Measurements from ENCODE around the gene CIAO3.
"Not testable (repeated sequence)": the region's sequence is repeated elsewhere in the genome, so short reads cannot be mapped to it uniquely, and the experiment has no call there.

The CIAO3 gene

DNA sequence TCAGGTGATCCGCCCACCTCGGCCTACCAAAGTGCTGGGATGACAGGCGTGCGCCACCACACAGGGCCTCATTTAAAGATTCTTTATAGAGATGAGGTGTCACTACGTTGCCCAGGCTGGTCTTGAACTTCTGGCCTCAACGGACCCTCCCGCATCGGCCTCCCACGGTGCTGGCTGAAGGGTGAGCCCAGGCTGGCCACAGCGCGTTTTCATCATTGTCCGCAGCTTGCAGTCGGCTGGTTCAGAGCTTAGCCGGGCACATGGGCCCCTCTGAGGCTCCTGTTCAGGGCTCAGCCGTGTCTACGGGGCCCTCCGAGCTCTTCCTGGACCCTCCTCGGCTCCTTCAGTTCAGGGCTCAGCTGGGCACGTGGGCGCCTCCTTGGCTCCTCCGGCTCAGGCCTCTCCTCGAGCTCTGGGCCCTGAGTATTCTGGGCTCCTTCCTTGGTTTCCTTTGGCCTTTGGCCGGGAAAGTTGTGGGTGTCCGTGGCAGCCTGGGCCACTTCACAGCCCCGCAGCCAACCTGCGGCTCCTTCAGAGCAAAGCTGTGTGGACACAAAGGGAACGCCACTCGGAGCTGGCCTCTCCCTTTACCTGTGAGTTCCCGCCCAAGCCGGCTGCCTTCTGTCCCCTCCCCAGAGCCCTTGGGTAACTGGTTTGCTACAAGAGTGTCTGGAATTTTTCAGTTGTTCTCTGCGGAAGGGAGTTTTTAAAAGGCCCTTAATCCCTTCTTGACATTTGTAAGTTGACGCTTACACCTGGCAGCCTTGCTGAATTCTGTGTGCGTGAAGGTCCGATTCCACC is 18.5 kb upstream of the CIAO3 start:
- no peak for DNase-seq

DNA sequence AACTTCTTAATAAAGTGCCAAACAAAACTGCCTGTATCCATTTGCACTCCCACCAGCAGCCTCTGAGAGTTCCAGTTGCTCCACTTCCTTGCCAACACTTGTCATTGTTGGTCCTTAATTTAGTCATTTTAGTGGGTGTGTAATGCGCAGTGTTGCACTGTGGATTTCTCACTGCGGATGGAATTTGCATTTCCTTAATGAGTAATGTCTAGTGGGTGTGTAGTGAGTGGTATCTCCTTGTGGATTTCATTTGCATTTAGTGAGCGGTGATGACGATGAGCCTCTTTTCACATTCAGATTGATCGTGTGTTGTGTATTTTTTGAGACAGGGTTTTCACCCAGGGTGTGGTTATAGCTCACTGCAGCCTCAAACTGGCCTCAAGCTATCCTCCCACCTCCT is 15.6 kb upstream of the CIAO3 start:
- DNase-seq, result no peak

DNA sequence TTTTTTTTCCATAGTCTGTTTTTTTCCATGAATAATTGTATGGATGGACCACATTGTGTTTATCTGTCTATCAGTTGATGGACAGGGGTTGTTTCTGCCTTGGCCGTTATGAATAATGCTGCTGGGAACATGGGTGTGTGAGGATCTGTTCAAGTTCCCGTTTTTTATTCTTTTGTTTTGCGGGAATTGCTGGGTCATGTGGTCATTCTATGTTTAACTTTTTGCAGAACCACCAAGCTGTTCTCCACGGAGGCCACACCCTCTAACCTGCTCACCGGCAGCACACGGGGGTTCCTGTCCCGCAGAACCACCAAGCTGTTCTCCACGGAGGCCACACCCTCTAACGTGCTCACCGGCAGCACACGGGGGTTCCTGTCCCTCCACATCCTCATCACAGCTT is 13.9 kb upstream of the CIAO3 start:
- DNase-seq, result no peak

DNA sequence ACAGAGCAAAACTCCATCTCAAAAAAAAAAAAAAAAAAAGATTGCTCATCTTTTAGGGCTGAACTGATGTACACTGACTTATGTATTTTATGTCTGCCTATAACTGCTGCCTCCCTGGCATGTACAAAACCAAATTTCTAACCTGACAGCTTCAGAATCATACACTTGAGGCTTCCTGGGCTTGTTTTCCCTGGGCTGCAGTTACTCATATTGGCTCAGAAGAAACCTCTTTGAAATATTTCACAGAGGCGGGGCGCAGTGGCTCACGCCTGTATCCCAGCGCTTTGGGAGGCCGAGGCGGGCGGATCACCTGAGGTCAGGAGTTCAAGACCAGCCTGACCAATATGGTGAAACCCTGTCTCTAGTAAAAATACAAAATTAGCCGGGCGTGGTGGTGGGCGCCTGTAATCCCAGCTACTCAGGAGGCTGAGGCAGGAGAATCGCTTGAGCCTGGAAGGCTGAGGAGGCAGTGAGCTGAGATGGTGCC is 13.4 kb upstream of the CIAO3 start:
- not testable (repeated sequence) for DNase-seq

DNA sequence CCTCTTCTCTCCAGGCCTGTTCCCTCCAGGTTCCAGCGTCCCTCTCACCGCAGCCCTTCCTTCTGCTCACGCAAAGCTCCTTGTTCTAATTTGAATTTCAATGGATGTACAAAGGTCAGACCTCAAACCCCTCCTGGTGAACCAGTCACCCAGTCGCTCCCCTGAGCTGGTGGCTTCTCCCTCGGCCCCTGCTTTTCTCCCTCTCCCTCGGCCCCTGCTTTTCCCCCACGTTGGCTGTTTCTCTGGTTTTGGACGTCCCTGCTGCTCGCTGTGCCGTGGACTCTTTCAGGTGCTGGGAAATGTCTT is 11.2 kb upstream of the CIAO3 start:
- no peak for DNase-seq

DNA sequence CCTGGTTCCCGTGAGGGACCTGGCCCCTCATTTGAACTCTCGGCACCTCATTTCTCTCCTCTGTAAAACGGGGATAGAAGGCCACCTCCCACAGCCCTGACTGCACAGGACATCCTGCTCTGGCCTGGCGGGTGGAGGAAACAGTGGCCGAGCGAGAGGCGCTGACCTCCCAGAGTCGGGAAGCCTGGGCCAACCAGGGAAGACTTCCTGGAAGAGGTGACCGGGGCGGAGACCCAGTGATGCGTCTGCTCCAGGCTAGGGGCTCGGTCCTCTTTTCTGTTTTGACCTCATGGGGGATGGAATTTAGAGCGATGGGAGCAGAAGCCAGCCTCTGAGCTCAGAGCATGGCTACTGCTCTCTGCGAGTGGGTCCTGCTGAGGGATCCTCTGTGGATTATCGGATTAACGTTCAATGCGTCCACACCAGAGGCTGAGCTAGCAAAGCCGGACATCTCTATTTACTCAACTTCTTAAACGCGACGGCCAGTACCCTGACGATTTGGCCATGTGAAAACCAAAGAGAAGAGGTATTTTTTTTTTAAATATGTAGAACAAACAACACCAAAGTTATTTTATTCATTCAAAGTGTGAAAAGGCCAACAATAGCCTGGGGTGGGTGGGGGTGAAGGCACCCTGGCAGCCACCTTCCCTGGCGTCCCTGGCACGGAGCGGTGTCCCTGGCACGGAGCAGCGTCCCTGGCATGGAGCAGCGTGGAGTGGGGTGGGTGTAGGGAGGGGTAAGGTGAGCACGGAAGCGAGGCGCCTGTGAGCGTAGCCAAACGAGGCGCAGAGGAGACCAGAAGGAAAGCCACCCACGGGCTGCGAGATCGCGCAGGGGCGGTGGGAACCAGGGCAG is 10.6 kb upstream of the CIAO3 start:
- no peak for DNase-seq

DNA sequence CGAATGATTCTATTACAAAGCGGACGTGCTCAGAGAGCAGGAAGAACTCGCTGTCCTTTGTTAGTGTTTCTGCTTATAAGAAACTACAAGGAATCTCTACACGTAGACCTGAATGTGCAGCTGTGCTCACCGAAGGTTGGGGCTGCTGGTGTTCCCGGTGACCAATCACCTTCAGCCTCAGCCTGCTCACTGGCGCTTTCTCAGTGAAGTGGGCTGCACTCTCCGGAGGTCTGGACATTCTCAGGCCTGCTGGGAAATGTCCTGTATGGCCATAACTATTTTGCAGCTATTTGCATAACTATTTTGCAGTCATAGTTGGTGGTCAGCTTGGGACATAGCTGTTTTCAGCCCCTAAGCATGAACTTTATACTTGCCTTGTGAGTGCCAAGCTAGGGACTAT is 9.7 kb upstream of the CIAO3 start:
- no peak for DNase-seq

DNA sequence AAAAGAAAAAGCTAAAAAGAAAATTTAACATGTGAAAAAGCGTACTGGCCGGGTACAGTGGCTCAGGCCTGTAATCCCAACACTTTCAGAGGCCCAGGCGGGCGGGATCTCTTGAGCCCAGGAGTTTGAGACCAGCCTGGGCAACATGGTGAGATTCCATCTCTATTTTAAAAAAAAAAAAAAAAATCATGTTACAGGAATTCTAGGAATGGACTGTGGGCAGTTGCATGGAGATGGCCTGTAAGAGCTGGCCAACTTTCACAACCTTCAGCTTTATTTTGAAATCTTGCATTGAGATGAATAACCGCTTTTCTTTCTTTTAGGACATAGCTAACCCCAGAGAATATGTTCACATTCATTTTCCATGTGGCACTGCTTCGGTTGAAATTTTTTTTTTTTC is 8.2 kb upstream of the CIAO3 start:
- DNase-seq, result no peak

DNA sequence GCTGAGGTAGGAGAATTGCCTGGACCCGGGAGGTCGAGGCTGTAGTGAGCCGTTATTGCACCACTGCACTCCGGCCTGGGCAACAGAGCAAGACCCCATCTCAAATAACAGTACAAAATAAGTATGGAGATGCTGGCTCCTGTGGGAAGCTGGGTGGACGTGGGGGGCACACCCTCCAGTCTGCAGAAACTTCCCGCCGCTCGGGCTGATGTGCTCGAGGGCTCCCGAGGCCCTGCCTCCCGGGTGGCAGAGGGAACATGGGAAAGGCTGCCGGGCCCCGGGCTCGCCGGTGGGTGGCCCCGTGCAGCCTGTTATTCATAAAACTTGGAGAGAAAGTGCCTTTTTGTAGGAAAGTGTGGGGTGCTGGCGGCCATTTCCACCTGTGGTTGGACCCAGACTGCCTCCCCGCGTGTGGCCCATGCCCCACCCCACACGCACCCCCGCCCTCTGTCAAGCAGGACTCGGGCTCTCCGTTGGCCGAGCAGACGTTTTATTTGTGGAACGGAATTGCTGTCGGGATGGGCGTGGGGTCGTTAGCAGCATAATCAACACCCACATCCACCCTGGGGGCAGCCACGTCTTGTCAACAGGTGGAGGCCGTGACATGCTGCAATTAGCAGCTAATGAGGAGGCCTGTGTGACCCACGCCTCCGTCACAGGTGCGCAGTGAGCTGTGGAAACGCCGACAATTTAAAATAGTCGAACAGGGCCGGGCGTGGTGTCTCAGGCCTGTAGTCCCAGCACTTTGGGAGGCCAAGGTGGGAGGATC is 7.4 kb upstream of the CIAO3 start:
- no peak for DNase-seq

DNA sequence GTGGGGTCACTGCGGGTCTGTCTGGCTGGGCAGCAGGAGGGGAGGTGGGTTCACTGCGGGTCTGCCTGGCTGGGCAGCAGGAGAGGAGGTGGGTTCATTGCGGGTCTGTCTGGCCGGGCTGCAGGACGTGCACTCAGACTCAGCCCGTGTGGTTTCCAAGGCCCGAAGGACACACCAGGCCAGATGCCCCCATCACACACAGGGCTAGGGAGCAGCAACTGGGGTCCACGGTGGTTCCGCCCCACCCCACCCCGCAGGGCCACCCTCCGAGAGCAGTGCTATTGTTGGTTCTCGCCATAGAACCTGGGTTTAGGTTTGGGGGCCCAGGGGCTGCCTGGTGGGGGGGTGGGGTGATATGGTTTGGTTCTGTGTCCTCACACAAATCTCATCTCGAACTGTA is 5.8 kb upstream of the CIAO3 start:
- no peak for DNase-seq

DNA sequence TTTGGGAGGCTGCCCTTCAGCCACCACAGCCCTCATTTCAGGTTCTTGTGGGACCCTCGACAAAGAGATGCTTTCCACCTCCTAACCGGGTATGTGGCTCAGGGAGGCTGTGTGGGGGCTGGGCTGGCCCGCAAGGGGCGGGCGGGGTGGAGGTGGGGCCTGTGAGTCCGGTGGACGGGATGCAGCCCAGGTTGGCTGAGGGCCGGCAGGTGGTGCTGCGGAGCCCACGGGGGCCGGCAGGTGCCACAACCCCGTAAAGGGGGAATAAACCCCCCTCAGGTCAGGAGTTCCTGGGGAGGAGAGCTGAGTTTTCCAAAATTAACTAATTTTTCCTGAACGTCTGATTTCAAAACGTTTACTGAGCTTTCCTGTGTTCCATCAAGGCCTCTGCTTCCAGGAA is 4.9 kb upstream of the CIAO3 start:
- no peak for DNase-seq

DNA sequence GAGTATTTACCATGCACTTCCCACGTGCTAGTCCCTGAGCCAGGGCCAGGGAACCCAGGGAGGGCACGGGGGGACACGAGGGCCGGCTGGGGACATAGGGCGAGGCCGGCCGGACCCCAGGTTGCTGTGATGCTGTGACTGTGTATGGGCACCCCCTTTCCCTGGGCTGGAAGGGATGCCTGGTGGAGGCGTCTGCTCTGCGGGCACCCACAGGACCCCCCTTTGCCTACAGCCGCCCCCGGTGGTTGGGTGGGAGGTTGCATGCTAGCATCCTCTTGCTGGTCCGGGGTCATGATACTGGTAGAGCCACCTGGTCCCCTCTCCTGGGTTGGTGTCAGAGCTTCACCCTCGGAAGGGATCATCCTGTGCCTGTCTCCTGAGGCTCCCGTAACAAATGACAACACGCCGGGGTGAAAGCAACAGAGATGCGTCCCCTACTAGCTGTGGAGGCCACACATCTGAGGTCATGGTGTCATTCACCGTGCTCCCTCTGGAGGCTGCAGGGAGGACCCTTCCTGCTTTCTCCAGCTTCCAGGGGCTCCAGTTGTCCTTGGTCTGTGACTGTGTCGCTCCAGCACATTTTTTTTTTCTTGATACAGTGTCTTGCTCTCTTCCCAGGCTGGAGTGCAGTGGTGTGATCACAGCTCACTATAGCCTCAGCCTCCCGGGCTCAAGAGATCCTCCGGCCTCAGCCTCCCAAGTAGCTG is 3.1 kb upstream of the CIAO3 start:
- no peak for DNase-seq

DNA sequence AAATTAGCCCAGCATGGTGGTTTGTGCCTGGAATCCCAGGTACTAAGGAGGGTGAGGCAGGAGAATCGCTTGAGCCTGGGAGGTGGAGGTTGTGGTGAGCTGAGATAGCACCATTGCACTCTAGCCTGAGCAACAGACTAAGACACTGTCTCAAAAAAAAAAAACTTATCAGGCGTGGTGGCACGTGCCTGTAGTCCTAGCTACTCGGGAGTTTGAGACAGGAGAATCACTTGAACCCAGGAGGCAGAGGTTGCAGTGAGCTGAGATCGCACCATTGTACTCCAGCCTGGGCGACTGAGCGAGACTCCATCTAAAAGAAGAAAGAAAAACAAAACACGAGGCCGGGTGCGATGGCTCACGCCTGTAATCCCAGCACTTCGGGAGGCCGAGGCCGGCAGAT is 2.1 kb upstream of the CIAO3 start:
- not testable (repeated sequence) for DNase-seq

DNA sequence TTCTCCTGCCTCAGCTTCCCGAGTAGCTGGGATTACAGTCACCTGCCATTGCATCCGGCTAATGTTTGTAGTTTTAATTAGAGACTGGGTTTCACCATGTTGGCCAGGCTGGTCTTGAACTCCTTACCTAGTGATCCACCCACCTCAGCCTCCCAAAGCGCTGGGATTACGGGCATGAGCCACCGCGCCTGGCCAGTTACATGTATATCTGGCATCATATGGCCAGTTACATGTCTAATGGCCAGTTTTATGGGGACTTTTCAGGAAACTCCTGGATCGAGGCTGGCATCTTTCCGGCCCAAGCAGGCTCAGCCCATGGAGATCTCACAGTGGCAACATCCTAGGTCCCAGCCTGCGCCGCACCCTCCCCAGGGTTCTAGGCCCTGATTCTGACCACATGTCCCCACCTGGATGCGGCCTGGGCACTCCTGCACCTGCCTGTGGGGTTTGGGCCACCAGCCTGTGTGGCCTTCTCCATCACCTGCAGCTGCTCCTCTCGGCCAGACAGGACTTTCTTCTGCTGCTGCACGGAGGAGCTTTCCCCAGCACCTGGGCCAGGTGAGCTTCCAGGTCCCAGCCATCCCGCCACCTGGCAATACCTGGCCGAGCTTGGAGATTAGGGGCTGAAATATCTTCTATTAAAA is 1.3 kb upstream of the CIAO3 start:
- DNase-seq, result no peak

DNA sequence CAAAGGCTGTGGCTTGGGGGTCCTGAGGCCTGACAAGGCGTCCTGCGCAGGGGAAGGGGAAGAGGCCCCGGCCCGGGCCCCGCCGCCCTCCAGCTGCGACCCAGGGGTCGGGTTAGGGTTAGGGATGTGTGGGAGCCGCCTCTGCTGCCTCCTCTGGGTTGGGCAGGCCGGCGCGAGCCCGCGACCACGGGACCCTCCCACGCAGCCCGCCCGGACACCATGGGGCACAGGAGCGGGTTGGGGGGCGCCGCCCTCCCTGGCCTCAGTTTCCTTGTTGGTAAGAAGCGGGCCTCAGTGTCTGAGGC is 386 bp downstream of the CIAO3 start:
- DNase-seq, result no peak

DNA sequence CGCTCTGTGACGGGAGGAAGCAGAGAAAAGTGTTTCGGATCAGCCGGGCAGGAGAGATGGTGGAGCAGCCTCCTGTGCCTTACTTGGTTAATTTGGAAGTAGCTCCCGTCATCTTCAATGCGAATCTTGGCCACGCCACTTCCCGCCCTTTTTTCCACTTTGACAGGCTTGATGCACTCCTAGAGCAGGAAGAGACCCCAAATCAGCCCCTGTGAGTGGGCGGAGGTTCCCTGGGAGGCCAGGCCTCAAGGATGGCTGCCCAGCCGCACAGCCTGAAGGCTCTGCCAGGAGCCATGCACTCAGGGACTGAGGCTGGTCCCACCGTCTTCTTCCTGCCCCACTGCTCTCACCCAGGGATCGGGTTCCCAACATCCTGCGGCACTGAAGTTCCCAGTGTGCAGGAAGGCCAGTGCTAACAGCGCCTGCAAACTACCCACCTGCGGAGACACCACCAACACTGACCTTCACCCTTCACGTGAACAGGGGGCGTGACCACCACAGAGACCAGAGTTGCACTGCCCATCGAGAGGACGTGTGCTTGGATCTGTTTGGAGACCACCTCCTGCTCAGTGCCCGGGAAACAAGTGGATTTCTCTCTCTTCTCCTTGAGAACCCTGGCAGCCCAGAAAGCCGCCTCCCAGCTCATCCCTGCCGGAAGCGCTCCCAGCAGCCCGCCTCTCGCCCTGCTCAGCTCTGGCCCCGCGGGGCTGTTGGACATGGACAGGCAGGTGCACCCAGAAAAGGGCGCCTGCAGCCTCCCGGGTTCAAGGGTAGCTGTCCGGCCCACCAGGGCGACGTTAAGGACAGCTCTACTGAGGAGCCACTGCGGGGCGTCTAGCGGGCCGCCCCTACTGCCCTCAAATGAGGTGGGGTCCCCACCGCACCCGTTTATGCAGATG is 988 bp downstream of the CIAO3 start:
- DNase-seq, result no peak

DNA sequence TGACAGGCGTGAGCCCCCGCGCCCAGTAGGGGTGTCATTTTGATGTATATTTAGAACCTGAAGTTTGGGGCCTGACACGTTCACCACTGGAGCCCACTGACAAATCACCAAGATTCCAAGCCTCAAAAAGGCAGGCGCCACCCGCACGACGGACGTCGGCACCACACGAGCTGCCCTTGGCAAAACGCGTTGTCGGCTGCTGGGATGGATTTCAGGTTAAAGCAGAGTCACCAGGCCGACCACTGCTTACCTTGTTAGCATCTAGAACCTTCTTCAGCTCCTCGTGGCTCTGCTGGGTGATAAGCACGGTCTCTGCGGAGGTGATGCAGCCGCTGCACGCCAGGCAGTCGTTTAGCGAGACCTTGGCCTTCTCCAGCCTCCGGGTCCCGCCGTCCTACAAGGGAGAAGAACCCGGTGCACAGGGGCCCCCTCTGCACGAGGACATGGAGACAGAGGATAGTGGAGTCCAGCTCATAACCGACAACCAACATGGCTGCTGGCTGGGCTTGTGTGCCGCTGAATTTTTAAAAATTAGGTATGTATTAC is 3.8 kb downstream of the CIAO3 start:
- DNase-seq, result no peak

DNA sequence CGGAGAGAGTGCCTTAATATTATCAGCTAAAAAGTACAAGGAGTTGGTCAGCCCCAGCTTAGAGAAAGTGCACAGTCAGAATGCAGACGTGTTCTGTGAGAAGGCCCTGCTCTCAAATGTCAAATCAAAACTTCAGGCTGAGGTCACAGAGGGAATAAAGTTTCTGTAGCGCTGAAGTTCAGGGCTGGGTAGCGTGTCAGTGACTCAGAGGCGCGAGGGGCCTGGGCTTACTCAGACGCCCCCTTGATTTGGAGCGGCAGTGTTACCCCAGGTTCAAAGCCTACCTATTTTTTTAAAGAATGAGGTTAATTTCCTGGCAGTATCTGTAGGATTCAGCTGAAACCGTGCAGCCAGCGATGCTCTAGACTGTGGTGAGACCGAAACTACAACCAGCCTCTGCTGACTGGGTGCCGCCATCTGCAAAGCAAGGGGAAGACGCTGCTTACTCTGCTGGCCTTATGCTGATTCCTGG is 4.8 kb downstream of the CIAO3 start:
- DNase-seq, result no peak

DNA sequence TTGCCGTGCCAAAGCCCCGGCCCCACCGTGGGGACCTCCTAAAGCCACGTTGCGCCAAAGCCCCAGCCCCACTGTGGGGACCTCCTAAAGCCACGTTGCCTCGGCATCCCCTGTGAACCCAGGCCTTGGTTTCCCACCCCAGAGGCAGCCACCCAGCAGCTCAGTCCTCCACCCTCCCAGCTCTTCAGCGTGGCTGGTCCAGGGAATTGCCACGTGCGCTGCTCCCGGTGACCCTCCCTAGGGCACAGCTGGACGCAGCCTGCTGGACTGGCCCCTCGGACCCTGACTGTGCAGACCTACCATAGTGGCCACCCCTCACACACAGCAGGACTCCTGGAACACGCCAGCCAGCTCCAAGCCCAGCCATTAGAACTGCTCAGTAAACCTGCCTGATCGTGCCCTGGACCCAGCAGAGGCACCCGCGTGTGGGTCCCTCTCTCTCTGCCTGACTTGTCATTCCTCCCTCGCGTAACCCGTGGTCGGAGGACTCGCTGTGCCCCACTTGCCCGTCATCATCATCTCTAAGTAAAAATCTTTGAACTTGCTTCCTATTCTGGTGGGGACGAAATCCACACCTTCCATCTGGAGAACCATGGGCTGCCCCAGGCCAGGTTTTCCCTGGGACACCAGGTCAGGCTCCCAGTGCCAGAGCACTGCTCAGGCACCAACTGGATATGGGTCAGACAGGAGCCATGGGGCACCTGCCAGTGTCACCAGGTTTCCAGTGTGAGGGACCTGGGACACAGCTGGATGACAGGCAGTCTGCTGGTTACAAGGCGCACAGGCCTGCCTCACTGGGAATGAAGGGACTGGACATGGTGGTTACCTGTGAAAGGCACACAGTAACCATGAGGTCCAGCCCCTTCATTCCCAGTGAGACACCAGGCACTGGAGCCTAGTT is 5.6 kb downstream of the CIAO3 start:
- DNase-seq, result no peak

All from NCI-H2171 (cell line).